D721Med (cell line): ENCODE measurements around the gene IRF2BP2.

ENCODE experiments used
- DNase-seq: peaks from one replicate; pipeline ENCODE4 v3.0.0; 2011; ENCODE audit warnings: low spot score; ENCODE audit not compliant: insufficient read length
- FAIRE-seq: peaks from 2 replicates; lab custom pipeline; 2011; peaks lifted over from hg19 to GRCh38; lab: Jason Lieb, UNC
- CTCF ChIP-seq: IDR thresholded peaks from 2 replicates; pipeline ENCODE4 v1.5.1; 2012; ENCODE audit warnings: mild to moderate bottlenecking, control low read depth; ENCODE audit not compliant: insufficient read depth; ENCODE audit errors: missing control alignments

IRF2BP2 gene

GRCh38 chr1:234610061-234610665 lies at the start of gene IRF2BP2:
IRF2BP2 (minus strand) TSS chr1:234610178; CDS start chr1:234609494, 684 bp downstream.
- FAIRE-seq (no peak), DNase-seq (peak; percentile 65)
- TF ChIP-seq CTCF: no peak

- TF ChIP-seq CTCF: no peak
- FAIRE-seq (no peak), DNase-seq (no peak)
Measured at GRCh38 chr1:234659538-234659937, 49.6 kb upstream of the IRF2BP2 start.

GRCh38 chr1:234658138-234658537 lies 48.2 kb upstream of the IRF2BP2 start:
- TF ChIP-seq CTCF: no peak
- FAIRE-seq: no peak
- DNase-seq: no peak

GRCh38 chr1:234656944-234657654 lies 47.1 kb upstream of the IRF2BP2 start:
- no peak for FAIRE-seq

GRCh38 chr1:234656070-234656895 lies 46.3 kb upstream of the IRF2BP2 start:
- no peak for TF ChIP-seq CTCF
- no peak for FAIRE-seq
- no peak for DNase-seq

More at GRCh38 chr1:234656944-234657654, 47.1 kb upstream of the IRF2BP2 start:
- TF ChIP-seq CTCF: no peak
- no peak for DNase-seq

- TF ChIP-seq CTCF: no peak
- FAIRE-seq (no peak), DNase-seq (no peak)
Measured at GRCh38 chr1:234655328-234656069, 45.5 kb upstream of the IRF2BP2 start.
